PC-3 (cell line): Measurements from ENCODE around the gene LASP1NB.

Source experiments
- ATAC-seq: fragments of 200-7000 bp; cut with Tn5 transposase; 2 replicates; pipeline ENCODE4 v1.9.1; 2020; ENCODE audit warnings: mild to moderate bottlenecking, moderate library complexity
- BruUV-seq: library from RNA; stranded (reverse); fragments of 400-500 nt; replicated peaks from 2 replicates; lab custom pipeline; 2021; lab: Mats Ljungman, UMichigan
- CTCF ChIA-PET: fragments of 300-600 bp; sonication (Branson Sonifier 250); formaldehyde crosslinking; loops from one replicate; lab custom pipeline; 2022; ENCODE audit warnings: antibody characterized with exemption; lab: Charles Lee
- POLR2A ChIA-PET: fragments of 300-600 bp; sonication (Branson Sonifier 250); formaldehyde crosslinking; loops from one replicate; lab custom pipeline; 2022; ENCODE audit warnings: antibody characterized with exemption; ENCODE audit not compliant: unreplicated experiment; lab: Charles Lee
- DNase-seq: peaks from one replicate; pipeline ENCODE4 v3.0.0-alpha.2; 2015
- H2AFZ ChIP-seq: fragments of 300-600 bp; sonication (generic); 2 replicates; pipeline ENCODE4 v1.6.0; 2016; ENCODE audit warnings: antibody characterized with exemption, low read length
- H3F3A ChIP-seq: fragments of 300-600 bp; sonication (generic); one replicate; pipeline ENCODE4 v1.6.0; 2017; ENCODE audit warnings: antibody characterized with exemption, low read length, control low read depth, mild to moderate bottlenecking; ENCODE audit not compliant: unreplicated experiment
- H3K27ac ChIP-seq: fragments of 300-600 bp; sonication (generic); 2 replicates; pipeline ENCODE4 v1.5.1; 2016; ENCODE audit warnings: mild to moderate bottlenecking, low read length
- H3K27me3 ChIP-seq: fragments of 300-600 bp; sonication (generic); 2 replicates; pipeline ENCODE4 v1.6.1; 2016; ENCODE audit warnings: low read length, mixed read lengths
- H3K36me3 ChIP-seq: fragments of 300-600 bp; sonication (generic); 2 replicates; pipeline ENCODE4 v1.6.1; 2016; ENCODE audit warnings: low read depth, mixed run types, low read length, mixed read lengths
- H3K4me1 ChIP-seq: fragments of 300-600 bp; sonication (generic); 2 replicates; pipeline ENCODE4 v1.5.1; 2016; ENCODE audit warnings: low read length; ENCODE audit not compliant: insufficient read depth
- H3K4me2 ChIP-seq: fragments of 300-600 bp; sonication (generic); 2 replicates; pipeline ENCODE4 v1.6.0; 2016; ENCODE audit warnings: low read length
- H3K4me3 ChIP-seq: fragments of 300-600 bp; sonication (generic); 2 replicates; pipeline ENCODE4 v1.5.1; 2016; ENCODE audit warnings: mild to moderate bottlenecking, low read length, mixed read lengths
- H3K79me2 ChIP-seq: fragments of 300-600 bp; sonication (generic); 2 replicates; pipeline ENCODE4 v1.6.1; 2017; ENCODE audit warnings: low read length, mixed read lengths
- H3K9ac ChIP-seq: fragments of 300-600 bp; sonication (generic); 2 replicates; pipeline ENCODE4 v1.6.0; 2016; ENCODE audit warnings: mild to moderate bottlenecking, low read length
- H3K9me2 ChIP-seq: fragments of 300-600 bp; sonication (generic); replicated peaks from 2 replicates; pipeline ENCODE4 v1.6.1; 2016; ENCODE audit warnings: mixed run types, low read length, mixed read lengths
- H3K9me3 ChIP-seq: fragments of 300-600 bp; sonication (generic); 2 replicates; pipeline ENCODE4 v1.6.1; 2016; ENCODE audit warnings: low read length, mixed read lengths
- H4K20me1 ChIP-seq: fragments of 300-600 bp; sonication (generic); 2 replicates; pipeline ENCODE4 v1.6.1; 2016; ENCODE audit warnings: low read length, mixed read lengths
- EZH2 ChIP-seq: fragments of 300-600 bp; sonication (generic); IDR thresholded peaks from one replicate; pipeline ENCODE4 v1.6.1; 2017; ENCODE audit warnings: antibody characterized with exemption, mild to moderate bottlenecking, low read length; ENCODE audit not compliant: unreplicated experiment
- EZH2phosphoT487 ChIP-seq: fragments of 300-600 bp; sonication (generic); IDR thresholded peaks from 2 replicates; pipeline ENCODE4 v1.6.1; 2018; ENCODE audit warnings: mild to moderate bottlenecking, antibody characterized with exemption, low read length, borderline replicate concordance
- intact Hi-C: fragments of 100-400 bp; cut with micrococcal nuclease; formaldehyde crosslinking; loops from 2 replicates; pipeline ENCODE4 v1.9.0; 2023
- TF ChIP-seq, protein P1 (sequence below): fragments of 300-600 bp; sonication (generic); conservative IDR thresholded peaks from 2 replicates; pipeline ENCODE4 v1.5.1; 2017; ENCODE audit warnings: antibody characterized with exemption, low read depth, mild to moderate bottlenecking, low read length

LASP1NB gene

DNA sequence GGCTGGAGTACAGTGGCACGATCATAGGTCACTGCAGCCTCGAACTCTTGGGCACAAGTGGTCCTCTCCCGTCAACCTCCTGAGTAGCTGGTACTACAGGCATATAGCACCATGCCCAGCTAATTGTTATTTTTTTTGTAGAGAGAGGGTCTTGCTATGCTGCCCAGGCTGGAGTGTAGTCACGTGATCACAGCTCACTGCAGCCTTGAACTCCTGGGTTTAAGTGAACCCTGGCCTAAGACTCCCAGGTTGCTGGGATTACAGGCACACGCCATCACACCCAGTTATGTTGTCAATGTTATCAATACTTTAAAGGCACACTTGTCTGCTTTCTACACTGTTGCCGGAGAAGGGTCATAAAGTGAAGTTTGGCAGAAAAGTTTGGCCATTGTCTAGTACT is 22.0 kb upstream of the LASP1NB start:
- intact Hi-C loops = no loop called here
- Histone ChIP-seq H3K4me2 (no peak overlapping the region), H3K27ac (no peak overlapping the region), H2AFZ (no peak overlapping the region), H3K4me3 (no peak overlapping the region), H3K9me3 (no peaks in the 10 kb centered on the region), H3K4me1 (peaks cover 22% of the 10 kb centered on the region), H3K36me3 (peaks cover 21% of the 10 kb centered on the region), H3K79me2 (peaks cover 8% of the 10 kb centered on the region; the same call in 1 of the 2 replicates), H3F3A (no peaks in the 10 kb centered on the region), H4K20me1 (no peaks in the 10 kb centered on the region), H3K9me2 (no peaks in the 10 kb centered on the region), H3K27me3 (no peaks in the 10 kb centered on the region), H3K9ac (no peak overlapping the region)
- no peak for TF ChIP-seq EZH2
- no peak for TF ChIP-seq EZH2phosphoT487
- TF ChIP-seq, protein P1, sequence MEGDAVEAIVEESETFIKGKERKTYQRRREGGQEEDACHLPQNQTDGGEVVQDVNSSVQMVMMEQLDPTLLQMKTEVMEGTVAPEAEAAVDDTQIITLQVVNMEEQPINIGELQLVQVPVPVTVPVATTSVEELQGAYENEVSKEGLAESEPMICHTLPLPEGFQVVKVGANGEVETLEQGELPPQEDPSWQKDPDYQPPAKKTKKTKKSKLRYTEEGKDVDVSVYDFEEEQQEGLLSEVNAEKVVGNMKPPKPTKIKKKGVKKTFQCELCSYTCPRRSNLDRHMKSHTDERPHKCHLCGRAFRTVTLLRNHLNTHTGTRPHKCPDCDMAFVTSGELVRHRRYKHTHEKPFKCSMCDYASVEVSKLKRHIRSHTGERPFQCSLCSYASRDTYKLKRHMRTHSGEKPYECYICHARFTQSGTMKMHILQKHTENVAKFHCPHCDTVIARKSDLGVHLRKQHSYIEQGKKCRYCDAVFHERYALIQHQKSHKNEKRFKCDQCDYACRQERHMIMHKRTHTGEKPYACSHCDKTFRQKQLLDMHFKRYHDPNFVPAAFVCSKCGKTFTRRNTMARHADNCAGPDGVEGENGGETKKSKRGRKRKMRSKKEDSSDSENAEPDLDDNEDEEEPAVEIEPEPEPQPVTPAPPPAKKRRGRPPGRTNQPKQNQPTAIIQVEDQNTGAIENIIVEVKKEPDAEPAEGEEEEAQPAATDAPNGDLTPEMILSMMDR = no peak
- ChIA-PET POLR2A (no interaction called here), CTCF (no interaction called here)
- no peak for ATAC-seq
- BruUV-seq = no TSS peak
- DNase-seq = no peak

DNA sequence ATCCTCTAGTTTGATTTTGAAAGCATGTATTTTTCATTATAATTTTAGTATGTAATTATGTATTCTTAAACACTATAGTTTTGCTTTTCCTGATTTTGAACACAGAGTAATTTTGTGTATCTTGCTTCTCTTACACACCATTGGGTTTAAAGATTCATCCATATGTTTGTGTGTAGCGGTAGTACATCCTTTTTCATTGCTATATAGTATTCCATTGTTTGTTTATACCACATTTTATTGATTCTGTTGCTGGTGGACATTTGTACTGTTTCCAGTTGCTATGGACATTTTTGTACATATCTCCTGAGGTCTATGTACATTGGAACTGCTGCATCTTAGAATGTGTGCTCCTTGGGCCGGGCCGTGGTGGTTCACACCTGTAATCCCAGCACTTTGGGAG is 20.5 kb upstream of the LASP1NB start:
- Histone ChIP-seq H3K36me3 (peaks cover 16% of the 10 kb centered on the region), H3K27ac (no peak overlapping the region), H3K9me3 (no peaks in the 10 kb centered on the region), H3K4me2 (no peak overlapping the region), H3K4me1 (peaks cover 11% of the 10 kb centered on the region), H3K79me2 (peaks cover 8% of the 10 kb centered on the region; the same call in 1 of the 2 replicates), H3K4me3 (no peak overlapping the region), H3K27me3 (no peaks in the 10 kb centered on the region), H3K9me2 (no peaks in the 10 kb centered on the region), H4K20me1 (no peaks in the 10 kb centered on the region), H3K9ac (no peak overlapping the region), H2AFZ (no peak overlapping the region), H3F3A (no peaks in the 10 kb centered on the region)
- ATAC-seq (no peak), DNase-seq (no peak)
- intact Hi-C loops = no loop called here
- POLR2A ChIA-PET = no interaction called here
- BruUV-seq = no TSS peak
- CTCF ChIA-PET = no interaction called here
- TF ChIP-seq, protein P1 = no peak
- TF ChIP-seq EZH2phosphoT487 (no peak), EZH2 (no peak)

DNA sequence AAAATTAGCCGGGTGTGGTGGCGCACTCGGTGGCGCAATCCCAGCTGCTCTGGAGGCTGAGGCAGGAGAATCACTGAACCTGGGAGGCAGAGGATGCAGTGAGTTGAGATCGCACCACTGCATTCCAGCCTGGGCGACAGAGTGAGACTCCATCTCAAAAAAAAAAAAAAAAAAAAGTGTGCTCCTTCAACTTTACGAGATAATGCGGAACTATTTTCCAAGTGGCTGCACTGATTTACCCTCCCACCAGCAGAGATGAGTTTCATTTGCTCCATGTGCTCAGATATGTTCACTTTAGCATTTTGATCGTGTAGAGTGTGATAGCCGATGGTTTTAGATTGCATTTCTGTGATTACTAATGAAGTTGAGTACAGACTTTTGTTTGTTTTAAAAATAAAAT is 20.0 kb upstream of the LASP1NB start:
- no TSS peak for BruUV-seq
- DNase-seq = no peak
- no peak overlapping the region for H3K27ac ChIP-seq
- H3K4me2 ChIP-seq = no peak overlapping the region
- POLR2A ChIA-PET = no interaction called here
- no peaks in the 10 kb centered on the region for H3F3A ChIP-seq
- ATAC-seq = no peak
- H3K4me1 ChIP-seq = peaks cover 11% of the 10 kb centered on the region
- CTCF ChIA-PET = no interaction called here
- peaks cover 8% of the 10 kb centered on the region; the same call in 1 of the 2 replicates for H3K79me2 ChIP-seq
- H4K20me1 ChIP-seq = no peaks in the 10 kb centered on the region
- intact Hi-C loops = no loop called here
- no peak overlapping the region for H3K4me3 ChIP-seq
- H3K27me3 ChIP-seq = no peaks in the 10 kb centered on the region
- H2AFZ ChIP-seq = no peak overlapping the region
- TF ChIP-seq, protein P1 = no peak
- H3K9me3 ChIP-seq = no peaks in the 10 kb centered on the region
- peaks cover 16% of the 10 kb centered on the region for H3K36me3 ChIP-seq
- no peaks in the 10 kb centered on the region for H3K9me2 ChIP-seq
- H3K9ac ChIP-seq = no peak overlapping the region
